Subcutaneous abdominal adipose tissue (tissue), 5 donors: ENCODE data around the gene ZNF106.

Source experiments
- H3K27ac ChIP-seq: one replicate; pipeline ENCODE4 v1.7.0; 2013; ENCODE audit warnings: low read depth, mild to moderate bottlenecking, inconsistent platforms, low read length, moderate library complexity
- H3K27me3 ChIP-seq, 5 donors: one replicate each; pipeline ENCODE4 v1.7.0; 2013; ENCODE audit warnings: low read length in 5 of 5, inconsistent platforms in 1 of 5; ENCODE audit not compliant: control insufficient read depth in 5 of 5, insufficient read depth in 4 of 5
- H3K36me3 ChIP-seq, 5 donors: one replicate each; pipeline ENCODE4 v1.7.0; 2013; ENCODE audit warnings: low read length in 5 of 5; ENCODE audit not compliant: control insufficient read depth in 5 of 5, insufficient read depth in 5 of 5
- H3K4me1 ChIP-seq, 5 donors: one replicate each; pipeline ENCODE4 v1.7.0; 2013; ENCODE audit warnings: low read length in 5 of 5, mild to moderate bottlenecking in 3 of 5, moderate library complexity in 1 of 5; ENCODE audit not compliant: control insufficient read depth in 5 of 5, insufficient read depth in 5 of 5
- H3K4me3 ChIP-seq, 5 donors: one replicate each; pipeline ENCODE4 v1.7.0; 2013; ENCODE audit warnings: low read length in 5 of 5, low read depth in 1 of 5
- H3K9ac ChIP-seq, 5 donors: one replicate each; pipeline ENCODE4 v1.7.0; 2013; ENCODE audit warnings: low read length in 5 of 5, mild to moderate bottlenecking in 4 of 5, moderate library complexity in 3 of 5
- H3K9me3 ChIP-seq, 5 donors: one replicate each; pipeline ENCODE4 v1.7.0; 2013; ENCODE audit warnings: low read length in 5 of 5; ENCODE audit not compliant: control insufficient read depth in 5 of 5
- donor health status: healthy.
- donor health status: healthy.
- donor health status: healthy.
- donor health status: healthy.
- donor health status: healthy.

The ZNF106 gene

GRCh38 chr15:42374810-42375209, 116.1 kb downstream of the ZNF106 start:
- no peaks in the 10 kb centered on the region for H3K9me3 ChIP-seq
- no peak overlapping the region for H3K9ac ChIP-seq
- H3K27me3 ChIP-seq: no peaks in the 10 kb centered on the region
- H3K4me3 ChIP-seq: no peak overlapping the region
- H3K36me3 ChIP-seq: no peaks in the 10 kb centered on the region
- no peak overlapping the region for H3K27ac ChIP-seq
- H3K4me1 ChIP-seq: peaks cover 0 to 3% (median 0%) of the 10 kb centered on the region in 5 donors

- H3K9ac ChIP-seq: no peak overlapping the region
- peaks cover 0 to 3% (median 0%) of the 10 kb centered on the region in 5 donors for H3K4me1 ChIP-seq
- no peak overlapping the region for H3K27ac ChIP-seq
- no peak overlapping the region for H3K4me3 ChIP-seq
- H3K9me3 ChIP-seq: no peaks in the 10 kb centered on the region
- no peaks in the 10 kb centered on the region for H3K27me3 ChIP-seq
- H3K36me3 ChIP-seq: no peaks in the 10 kb centered on the region
These were observed 117.0 kb downstream of the ZNF106 start for GRCh38 chr15:42373936-42374335.

- H3K9me3 ChIP-seq: no peaks in the 10 kb centered on the region
- no peaks in the 10 kb centered on the region for H3K36me3 ChIP-seq
- H3K9ac ChIP-seq: no peak overlapping the region
- H3K4me1 ChIP-seq: peaks cover 0 to 3% (median 0%) of the 10 kb centered on the region in 5 donors
- no peak overlapping the region for H3K27ac ChIP-seq
- no peak overlapping the region for H3K4me3 ChIP-seq
- no peaks in the 10 kb centered on the region for H3K27me3 ChIP-seq
These were observed 117.7 kb downstream of the ZNF106 start for GRCh38 chr15:42373274-42373673.

DNA sequence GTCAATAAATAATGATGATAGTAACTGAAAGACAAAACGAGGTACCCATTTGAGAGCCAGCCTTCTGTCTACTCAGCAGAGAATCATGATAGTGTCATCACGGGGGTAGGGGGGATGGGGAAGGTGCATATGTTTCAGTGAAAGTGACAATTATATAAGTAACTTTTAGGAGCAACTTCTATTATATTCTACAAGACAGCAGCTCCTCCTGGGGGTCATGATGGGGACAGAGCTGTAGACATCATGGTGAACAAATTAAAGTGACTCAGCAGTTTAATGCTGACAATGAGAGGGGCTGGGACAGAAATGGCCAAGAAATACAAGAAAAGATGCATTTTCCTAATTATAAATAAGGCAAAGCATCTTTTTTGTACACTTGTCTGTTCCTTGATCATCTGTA, 119.8 kb downstream of the ZNF106 start:
- Histone ChIP-seq H3K36me3 (no peaks in the 10 kb centered on the region), H3K9ac (no peak overlapping the region), H3K27me3 (no peaks in the 10 kb centered on the region), H3K4me1 (peaks cover 0 to 3% (median 0%) of the 10 kb centered on the region in 5 donors), H3K4me3 (no peak overlapping the region), H3K9me3 (no peaks in the 10 kb centered on the region), H3K27ac (no peak overlapping the region)

DNA sequence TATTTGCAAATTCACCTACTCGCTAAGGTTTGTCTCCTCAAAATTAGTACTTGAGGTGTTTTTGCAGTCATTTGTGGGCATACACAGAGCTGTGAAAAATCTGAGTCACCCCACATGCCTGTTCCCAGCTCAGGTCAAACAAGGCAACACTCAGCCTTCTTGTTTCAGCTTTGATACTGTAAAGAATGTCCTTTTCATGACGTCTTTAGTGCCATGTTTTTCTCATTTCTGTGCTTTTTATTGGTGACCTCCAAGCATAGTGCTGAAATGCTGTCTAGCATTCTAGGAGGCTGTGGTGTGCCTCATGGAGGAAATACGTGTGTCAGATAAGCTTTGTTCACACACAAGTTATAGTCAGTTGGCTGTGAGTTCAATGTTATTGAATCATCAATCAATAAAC, 122.8 kb downstream of the ZNF106 start:
- no peak overlapping the region for H3K4me3 ChIP-seq
- H3K9ac ChIP-seq: no peak overlapping the region
- peaks cover 0 to 3% (median 0%) of the 10 kb centered on the region in 5 donors for H3K36me3 ChIP-seq
- H3K27ac ChIP-seq: no peak overlapping the region
- H3K27me3 ChIP-seq: no peaks in the 10 kb centered on the region
- H3K4me1 ChIP-seq: peaks cover 0 to 3% (median 0%) of the 10 kb centered on the region in 5 donors
- no peaks in the 10 kb centered on the region for H3K9me3 ChIP-seq

- H3K9ac ChIP-seq: no peak overlapping the region
- no peak overlapping the region for H3K27ac ChIP-seq
- H3K4me1 ChIP-seq: peaks cover 0 to 3% (median 0%) of the 10 kb centered on the region in 5 donors
- H3K27me3 ChIP-seq: no peaks in the 10 kb centered on the region
- H3K36me3 ChIP-seq: peaks cover 0 to 5% (median 0%) of the 10 kb centered on the region in 5 donors
- no peaks in the 10 kb centered on the region for H3K9me3 ChIP-seq
- H3K4me3 ChIP-seq: no peak overlapping the region
These were observed 123.9 kb downstream of the ZNF106 start for GRCh38 chr15:42367041-42367440.

GRCh38 chr15:42365921-42366550, 124.9 kb downstream of the ZNF106 start:
- Histone ChIP-seq H3K27me3 (no peaks in the 10 kb centered on the region), H3K27ac (no peak overlapping the region), H3K9ac (no peak overlapping the region), H3K4me1 (peaks cover 0 to 3% (median 0%) of the 10 kb centered on the region in 5 donors), H3K4me3 (no peak overlapping the region), H3K36me3 (peaks cover 0 to 8% (median 0%) of the 10 kb centered on the region in 5 donors), H3K9me3 (no peaks in the 10 kb centered on the region)

GRCh38 chr15:42364529-42364928, 126.4 kb downstream of the ZNF106 start:
- H3K9ac ChIP-seq: no peak overlapping the region
- peaks cover 0 to 9% (median 3%) of the 10 kb centered on the region in 5 donors for H3K36me3 ChIP-seq
- H3K4me1 ChIP-seq: peaks cover 0 to 3% (median 0%) of the 10 kb centered on the region in 5 donors
- H3K27me3 ChIP-seq: no peaks in the 10 kb centered on the region
- no peaks in the 10 kb centered on the region for H3K9me3 ChIP-seq
- H3K4me3 ChIP-seq: no peak overlapping the region
- H3K27ac ChIP-seq: no peak overlapping the region

- no peaks in the 10 kb centered on the region for H3K27me3 ChIP-seq
- H3K9me3 ChIP-seq: no peaks in the 10 kb centered on the region
- peaks cover 0 to 9% (median 4%) of the 10 kb centered on the region in 5 donors for H3K36me3 ChIP-seq
- no peak overlapping the region for H3K27ac ChIP-seq
- no peak overlapping the region for H3K9ac ChIP-seq
- H3K4me3 ChIP-seq: no peak overlapping the region
- H3K4me1 ChIP-seq: peaks cover 0 to 3% (median 0%) of the 10 kb centered on the region in 5 donors
These were observed 127.0 kb downstream of the ZNF106 start for GRCh38 chr15:42363942-42364341.

DNA sequence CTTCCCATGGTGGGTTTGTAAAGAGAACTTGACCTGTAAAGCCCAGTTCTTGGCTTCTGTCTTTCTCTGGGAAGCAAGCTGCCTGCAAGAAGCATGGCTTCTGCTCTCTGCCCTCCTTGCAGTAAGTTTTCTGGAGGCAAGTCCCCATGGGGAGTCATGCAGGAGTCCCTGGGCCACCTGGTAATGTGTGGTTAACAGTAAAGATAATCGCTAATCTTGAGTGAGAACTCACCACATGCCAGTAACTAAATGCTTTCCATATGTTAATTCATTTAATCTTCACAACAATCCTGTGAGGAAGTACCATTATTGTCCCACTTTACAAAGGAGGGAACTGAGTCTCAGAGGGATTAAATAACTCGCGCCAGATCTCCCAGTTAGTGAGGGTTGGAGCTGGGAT, 127.5 kb downstream of the ZNF106 start:
- H3K27ac ChIP-seq: no peak overlapping the region
- H3K9ac ChIP-seq: no peak overlapping the region
- H3K36me3 ChIP-seq: peaks cover 0 to 9% (median 4%) of the 10 kb centered on the region in 5 donors
- H3K4me3 ChIP-seq: no peak overlapping the region
- H3K27me3 ChIP-seq: no peaks in the 10 kb centered on the region
- peaks cover 0 to 3% (median 0%) of the 10 kb centered on the region in 5 donors for H3K4me1 ChIP-seq
- H3K9me3 ChIP-seq: no peaks in the 10 kb centered on the region
